GM18858 (cell line): ENCODE data around the gene TMTC2.

Experiments
- ATAC-seq: cut with Tn5 transposase; IDR thresholded peaks from one replicate; pipeline ENCODE4 v1.9.1; 2021; ENCODE audit not compliant: unreplicated experiment

Gene TMTC2

DNA sequence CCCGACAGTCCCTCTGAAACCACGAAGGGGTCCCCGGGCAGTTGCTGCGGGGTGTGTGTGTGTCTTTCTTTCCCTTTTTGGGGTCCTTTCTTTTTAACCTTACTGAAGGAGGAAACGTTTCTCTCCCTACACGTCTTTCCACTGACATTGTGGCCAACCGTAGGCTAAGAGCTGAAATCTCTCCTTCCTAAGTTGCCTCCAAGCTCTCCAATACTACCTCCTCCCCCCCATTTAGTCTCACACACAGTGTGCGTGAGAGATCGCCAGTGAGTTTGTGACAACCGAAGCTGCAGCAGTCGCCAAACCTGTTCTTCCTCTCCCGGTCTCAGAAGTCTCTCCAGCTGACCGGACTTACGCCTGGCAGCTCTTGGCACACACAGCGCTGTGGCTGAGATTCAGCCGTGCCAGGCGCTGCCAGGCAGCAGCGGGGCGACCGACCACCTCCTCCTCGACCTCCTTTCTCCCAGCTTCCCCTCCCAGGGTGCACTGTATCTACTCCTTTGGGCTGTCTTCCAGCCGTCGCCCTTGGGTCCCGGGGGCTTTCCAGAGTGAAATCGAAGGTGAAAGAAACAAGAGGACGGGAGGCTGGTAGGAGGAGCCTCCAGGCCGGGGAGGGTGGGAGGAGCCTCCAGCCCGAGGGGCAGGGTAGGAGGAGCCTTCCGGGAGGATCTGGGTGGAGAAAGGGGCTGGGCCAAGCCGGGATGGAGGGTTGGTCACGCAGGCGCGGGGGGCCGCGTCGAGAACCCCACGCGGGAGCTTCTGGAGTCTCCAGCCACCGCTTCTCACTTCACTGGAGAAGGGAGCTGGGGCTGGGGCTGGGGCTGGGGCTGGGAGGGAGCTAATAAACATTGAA, at the start of gene TMTC2:
TSS of gene TMTC2 (plus strand) at position 739 of the 853 bp plus-strand sequence.
- peak; percentile 84 for ATAC-seq

DNA sequence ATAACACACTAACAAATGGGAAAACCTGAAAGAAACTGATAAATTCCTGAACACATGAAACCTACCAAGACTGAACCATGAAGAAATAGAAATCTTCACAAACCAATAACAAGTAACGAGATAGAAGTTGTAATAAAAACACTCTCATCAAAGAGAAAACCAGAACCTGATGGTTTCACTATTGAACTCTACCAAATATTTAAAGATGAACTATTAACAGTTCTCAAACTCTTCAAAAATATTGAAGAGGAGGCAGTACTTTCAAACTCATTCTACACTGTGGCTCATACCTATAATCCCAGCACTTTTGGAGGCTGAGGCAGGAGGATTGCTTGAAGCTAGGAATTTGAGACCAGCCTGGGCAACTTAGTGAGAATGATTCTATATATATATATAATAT, 48.4 kb upstream of the TMTC2 start:
- ATAC-seq: peak; percentile 53

GRCh38 chr12:82644896-82645295, 41.8 kb upstream of the TMTC2 start:
- ATAC-seq: no peak

- no peak for ATAC-seq
Observed at GRCh38 chr12:82645414-82645813, 41.3 kb upstream of the TMTC2 start.

DNA sequence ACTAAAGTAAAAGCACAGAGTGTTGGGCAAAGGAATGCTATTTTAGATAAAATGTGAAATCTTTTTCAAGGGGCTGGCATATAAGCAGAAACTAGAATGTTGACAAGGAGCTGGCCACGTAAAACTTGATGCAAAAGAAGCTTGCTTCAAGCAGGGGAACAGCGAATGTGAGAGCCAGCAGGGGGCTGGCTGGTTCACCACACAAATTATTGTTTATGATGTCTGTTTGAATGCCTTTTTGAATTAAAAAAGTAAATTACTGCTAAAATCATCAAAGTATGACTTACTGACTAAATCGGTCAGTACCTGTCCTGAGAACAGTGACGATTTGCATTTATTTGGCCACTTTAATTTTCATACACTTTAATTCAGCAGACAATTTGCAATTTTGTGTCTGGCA, 38.9 kb upstream of the TMTC2 start:
- no peak for ATAC-seq

- ATAC-seq: no peak
Observed at GRCh38 chr12:82648259-82648909, 38.3 kb upstream of the TMTC2 start.

DNA sequence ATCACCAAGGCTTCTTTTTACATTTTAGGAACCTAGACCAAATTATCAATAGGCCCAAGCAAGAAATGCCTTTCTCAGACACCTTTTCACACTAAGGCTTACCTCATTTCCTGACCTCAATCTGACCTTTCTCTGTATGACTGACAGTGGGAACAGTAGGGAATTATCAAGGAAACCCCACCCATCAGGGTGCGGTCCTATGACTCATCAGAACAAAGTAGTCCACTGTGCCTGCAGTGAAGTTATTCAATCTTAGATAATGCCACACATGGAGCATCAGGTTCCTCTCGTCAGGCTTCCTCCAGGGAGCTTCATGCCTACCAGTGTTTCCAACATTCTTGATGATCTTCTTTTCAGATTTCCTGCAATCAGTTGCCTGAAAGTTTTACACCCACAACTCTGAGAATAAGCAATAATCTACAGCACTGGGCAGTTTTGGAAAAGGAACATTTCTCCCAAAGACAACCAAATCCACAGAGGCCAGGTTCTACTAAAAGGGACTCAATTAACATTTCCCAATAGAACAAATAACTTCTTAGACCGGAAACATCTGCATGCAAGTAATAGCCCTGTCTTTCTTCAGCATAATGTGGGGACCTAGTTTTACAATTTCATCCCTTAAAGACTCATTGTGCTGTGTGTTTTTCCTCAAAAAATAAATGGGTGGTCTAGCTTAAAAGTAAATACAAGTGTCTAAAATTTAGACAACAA, 35.9 kb upstream of the TMTC2 start:
- ATAC-seq: peak; percentile 95

DNA sequence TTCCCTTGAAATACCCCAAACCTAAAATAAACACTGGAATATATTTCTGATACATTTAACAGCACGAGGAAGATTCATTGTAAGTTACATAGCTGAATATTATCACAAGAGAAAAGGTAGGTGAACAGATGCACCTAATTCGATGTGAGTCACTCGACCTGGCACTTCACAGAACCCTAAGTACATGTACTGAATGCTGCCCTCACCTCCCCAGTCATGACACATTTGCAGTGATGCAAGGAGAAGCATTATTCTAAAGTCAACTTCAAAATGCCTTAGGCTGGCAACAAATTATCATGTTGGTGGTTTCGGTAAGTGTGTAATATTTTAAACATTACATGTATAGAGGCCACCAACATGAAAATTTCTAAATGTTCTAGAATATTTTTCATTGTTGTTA, 35.2 kb upstream of the TMTC2 start:
- ATAC-seq: no peak

DNA sequence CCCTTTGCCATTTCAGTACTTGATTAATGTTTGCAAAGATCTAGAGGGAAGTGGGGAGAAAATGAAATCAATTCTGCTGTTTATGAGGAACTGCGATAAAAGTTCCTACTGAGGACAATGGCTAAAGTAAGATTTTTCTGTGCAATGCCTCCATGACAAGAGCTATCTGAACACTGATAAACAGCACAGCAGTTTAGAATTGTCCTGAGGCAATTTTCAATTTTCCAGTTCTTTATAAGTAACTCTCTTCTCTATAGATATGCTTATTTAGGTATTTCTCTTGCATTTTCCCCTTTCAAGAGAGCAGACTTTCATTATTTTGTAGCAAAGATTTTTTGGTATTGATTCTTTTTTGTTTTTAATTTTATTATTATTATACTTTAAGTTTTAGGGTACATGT, 34.6 kb upstream of the TMTC2 start:
- no peak for ATAC-seq

DNA sequence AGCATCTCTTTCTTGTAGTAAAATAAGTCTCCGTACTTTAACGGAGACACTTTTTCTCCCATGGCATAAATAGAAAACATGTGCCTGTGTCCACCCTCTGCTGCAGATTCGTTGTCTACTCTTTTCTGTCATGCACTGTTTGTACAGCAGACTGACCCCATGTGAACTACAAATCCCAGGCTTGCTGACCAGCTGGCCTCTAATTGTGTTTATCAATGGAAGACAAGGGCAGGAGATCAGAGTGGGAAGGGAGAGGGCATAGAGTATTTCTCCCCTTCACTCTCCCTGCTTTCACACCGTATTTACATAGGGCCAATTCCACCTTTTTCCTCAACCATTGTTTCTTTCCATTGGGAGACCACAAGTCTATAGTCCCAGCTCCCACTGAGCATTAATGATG, 31.0 kb upstream of the TMTC2 start:
- ATAC-seq: no peak

GRCh38 chr12:82659343-82660207, 27.1 kb upstream of the TMTC2 start:
- ATAC-seq: no peak

DNA sequence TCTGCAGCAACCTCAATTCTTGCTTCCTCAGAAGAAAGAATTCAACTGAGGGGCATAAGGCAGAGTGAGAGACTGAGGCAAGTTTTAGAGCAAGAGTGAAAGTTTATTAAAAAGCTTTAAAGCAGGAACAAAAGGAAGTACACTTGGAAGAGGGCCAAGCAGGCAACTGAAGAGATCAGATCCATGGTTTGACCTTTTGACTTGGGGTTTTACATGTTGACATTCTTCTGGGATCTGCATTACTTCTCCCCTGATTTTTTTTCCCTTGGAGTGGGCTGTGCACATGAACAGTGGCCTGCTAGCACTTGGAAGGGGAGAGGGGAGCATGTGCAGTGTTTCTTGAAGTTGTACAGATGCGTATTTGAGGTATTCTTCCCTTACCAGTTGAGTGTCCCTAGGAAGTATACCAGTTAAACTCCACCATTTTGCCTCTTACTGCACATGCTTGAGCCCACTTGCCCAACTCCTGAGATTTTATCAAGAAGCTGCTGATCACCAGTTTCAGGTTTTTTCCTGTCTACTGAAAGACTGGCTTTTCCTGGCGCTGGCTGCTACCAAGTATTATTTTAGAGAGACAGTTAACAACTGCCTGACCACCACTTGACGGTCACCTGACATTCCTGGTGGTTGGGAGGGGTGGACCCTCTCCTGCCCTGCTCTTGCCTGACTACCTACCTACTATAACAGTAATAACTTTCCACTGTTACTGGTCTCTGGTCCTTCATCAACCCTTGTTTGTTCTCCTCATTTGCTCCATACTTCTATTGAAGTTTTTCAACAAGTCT, 26.0 kb upstream of the TMTC2 start:
- no peak for ATAC-seq

DNA sequence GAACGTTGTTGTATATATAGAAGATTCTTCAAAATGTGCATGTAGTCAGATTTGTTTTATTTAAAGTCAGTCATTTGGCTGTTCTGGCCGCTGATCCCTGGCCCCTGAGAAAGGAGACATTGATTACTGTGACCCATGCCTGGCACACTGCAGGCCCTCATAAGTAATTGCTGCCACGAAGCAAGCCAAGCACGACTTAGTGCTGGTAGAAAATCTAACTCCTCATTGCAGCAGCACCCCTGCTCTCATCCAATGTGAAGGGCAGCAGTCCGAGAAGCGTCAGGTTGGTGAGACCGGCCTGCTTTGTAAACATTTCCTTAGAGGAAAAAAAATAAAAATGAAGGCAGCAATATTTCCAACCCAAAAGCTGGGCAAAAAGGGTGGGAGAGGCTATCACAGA, 22.8 kb upstream of the TMTC2 start:
- ATAC-seq: no peak

- peak; percentile 54 for ATAC-seq
Observed at GRCh38 chr12:82665142-82665923, 21.4 kb upstream of the TMTC2 start.

DNA sequence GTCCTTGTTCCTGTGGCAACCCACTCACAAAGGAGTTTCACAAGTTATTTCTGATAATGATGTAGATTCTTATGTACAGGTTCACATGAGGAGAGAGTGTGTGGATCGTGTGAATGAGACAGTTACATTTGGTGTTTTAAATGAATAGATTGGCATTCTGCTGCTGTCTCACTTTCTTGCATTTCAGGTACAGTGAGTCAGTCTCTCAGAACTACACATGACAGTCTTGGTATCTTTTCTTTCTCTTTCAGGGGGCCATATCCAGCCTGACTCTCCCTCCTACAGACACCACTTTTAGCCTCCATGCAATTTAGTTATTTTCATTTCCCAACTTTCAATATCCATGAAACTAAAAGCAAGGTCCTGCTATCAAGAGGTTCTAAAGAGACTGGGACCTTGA, 19.9 kb upstream of the TMTC2 start:
- ATAC-seq: no peak

- ATAC-seq: no peak
Observed at GRCh38 chr12:82671673-82672195, 15.0 kb upstream of the TMTC2 start.

- no peak for ATAC-seq
Observed at GRCh38 chr12:82672811-82673495, 13.8 kb upstream of the TMTC2 start.

DNA sequence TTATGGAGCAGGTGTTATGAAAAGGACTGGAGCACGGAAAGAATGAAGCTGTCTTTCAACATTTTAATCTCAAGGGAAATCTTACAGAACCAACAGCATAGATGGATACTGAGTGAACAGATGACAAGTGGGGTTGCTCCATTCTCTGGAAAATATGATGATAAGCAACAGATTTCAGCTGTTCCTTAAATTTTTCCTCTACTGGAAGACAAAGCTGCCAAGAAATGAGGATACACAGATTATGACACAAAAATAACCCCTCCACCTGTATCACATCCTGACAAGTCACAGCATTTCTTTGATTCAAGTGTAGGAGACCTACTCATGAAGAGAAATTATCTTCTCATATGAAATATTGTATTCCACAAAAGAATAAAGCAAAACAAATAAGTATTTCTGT, 13.0 kb upstream of the TMTC2 start:
- ATAC-seq: no peak

DNA sequence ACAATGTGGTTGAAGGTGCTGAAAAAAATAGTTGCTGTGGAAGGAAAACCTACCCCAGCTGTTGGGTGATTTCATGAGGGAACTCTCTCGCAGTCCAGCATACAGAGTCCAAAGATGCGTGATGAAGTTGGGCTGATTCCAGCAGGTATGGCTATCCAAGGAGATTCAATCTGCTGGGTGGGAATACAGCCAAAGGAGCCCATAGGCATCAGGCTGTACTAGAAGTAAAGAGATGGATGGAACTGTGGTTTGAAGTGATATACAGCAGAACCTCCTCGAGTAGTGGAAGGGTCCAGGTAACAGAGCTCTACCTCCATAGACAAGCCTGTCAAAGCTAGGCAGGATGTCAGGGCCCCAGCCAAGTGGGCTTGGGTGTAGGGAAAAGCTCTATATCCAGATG, 11.5 kb upstream of the TMTC2 start:
- ATAC-seq: no peak
